HepG2 (cell line): ENCODE measurements around the gene RNU1-1. TPM values are rescaled to one million over a fixed set of nuclear protein-coding genes. Genes with fewer than 3 reads are reported as not detected.

Source experiments
- ATF7-NPFF ChIP-seq: sonication (generic); formaldehyde crosslinking; IDR thresholded peaks from 2 replicates; pipeline ENCODE4 v1.8.1; 2023; ENCODE audit warnings: mild to moderate bottlenecking, low read depth, missing genetic modification reagents, moderate library complexity
- CBX5 ChIP-seq: sonication (generic); formaldehyde crosslinking; IDR thresholded peaks from 2 replicates; pipeline ENCODE4 v1.4.0; 2020; ENCODE audit warnings: missing genetic modification reagents, borderline replicate concordance
- EP300 ChIP-seq, 3 experiments: sonication (generic) in 1 of 3; formaldehyde crosslinking in 1 of 3; IDR thresholded peaks; 2 replicates each; pipeline versions ENCODE4 v1.5.1 to v1.6.1; 2011 to 2020; ENCODE audit warnings: low read depth in 2 of 3, low read length in 2 of 3, borderline replicate concordance in 1 of 3, improper control_type of control experiment in 1 of 3, mild to moderate bottlenecking in 1 of 3, missing genetic modification reagents in 1 of 3, moderate library complexity in 1 of 3
- ETV5 ChIP-seq: IDR thresholded peaks from 2 replicates; pipeline ENCODE4 v1.6.1; 2018; ENCODE audit warnings: missing biosample characterization, missing genetic modification reagents, inconsistent platforms, borderline replicate concordance
- HDAC2 ChIP-seq: sonication (generic); formaldehyde crosslinking; IDR thresholded peaks from 2 replicates; pipeline ENCODE4 v1.4.0; 2020; ENCODE audit warnings: missing genetic modification reagents
- HOXA5 ChIP-seq: sonication (generic); formaldehyde crosslinking; IDR thresholded peaks from 2 replicates; pipeline ENCODE4 v1.4.0; 2020; ENCODE audit warnings: missing genetic modification reagents
- KDM3A ChIP-seq: IDR thresholded peaks from 2 replicates; pipeline ENCODE4 v1.6.1; 2018; ENCODE audit warnings: low read depth, missing compliant biosample characterization
- MED1 ChIP-seq: sonication (generic); formaldehyde crosslinking; IDR thresholded peaks from 2 replicates; pipeline ENCODE4 v1.4.0; 2020; ENCODE audit warnings: missing genetic modification reagents
- NAIF1 ChIP-seq: sonication (generic); formaldehyde crosslinking; IDR thresholded peaks from 2 replicates; pipeline ENCODE4 v1.5.0; 2020; ENCODE audit warnings: mild to moderate bottlenecking, missing genetic modification reagents, borderline replicate concordance
- RBFOX2 ChIP-seq: fragments of 200-400 bp; formaldehyde crosslinking; IDR thresholded peaks from 2 replicates; pipeline ENCODE4 v1.6.1; 2017; ENCODE audit warnings: low read depth, mild to moderate bottlenecking, low read length
- RFXAP ChIP-seq: sonication (generic); formaldehyde crosslinking; IDR thresholded peaks from 2 replicates; pipeline ENCODE4 v1.4.0; 2020; ENCODE audit warnings: missing genetic modification reagents, borderline replicate concordance
- ZNF329 ChIP-seq: sonication (generic); formaldehyde crosslinking; IDR thresholded peaks from 2 replicates; pipeline ENCODE4 v1.9.0; 2021; ENCODE audit warnings: low read depth, mild to moderate bottlenecking, missing genetic modification reagents
- ZNF510 ChIP-seq: sonication (generic); formaldehyde crosslinking; IDR thresholded peaks from 2 replicates; pipeline ENCODE4 v1.4.0; 2020; ENCODE audit warnings: low read depth, mild to moderate bottlenecking, missing genetic modification reagents
- ZNF766 ChIP-seq: sonication (generic); formaldehyde crosslinking; IDR thresholded peaks from 2 replicates; pipeline ENCODE4 v1.5.0; 2020; ENCODE audit warnings: missing genetic modification reagents, borderline replicate concordance
- ZNF780A ChIP-seq: sonication (generic); formaldehyde crosslinking; IDR thresholded peaks from 2 replicates; pipeline ENCODE4 v1.8.0; 2022; ENCODE audit warnings: mild to moderate bottlenecking, missing genetic modification reagents, moderate library complexity
- ZNF878 ChIP-seq: sonication (generic); formaldehyde crosslinking; IDR thresholded peaks from 2 replicates; pipeline ENCODE4 v1.8.1; 2023; ENCODE audit warnings: mild to moderate bottlenecking, missing genetic modification reagents, moderate library complexity
- polyA plus RNA-seq, 8 experiments: library from polyadenylated mRNA; depleted of rRNA in 3 of 8; stranded (reverse) in 7 of 8; unstranded in 1 of 8; fragments of >200 nt; fragmentation: Illumina TruSeq in 4 of 8; extraction: Trizol in 4 of 8; gene quantifications; 2 replicates each; pipeline versions ENCODE4 v1.2.1 to v1.2.3, GENCODE V29; 2011 to 2016; ENCODE audit warnings: low read depth in 4 of 8, missing spikeins in 1 of 8, mixed read lengths in 1 of 8; ENCODE audit not compliant: insufficient read depth in 1 of 8
- total RNA-seq, 5 experiments: library from RNA; depleted of rRNA; stranded (reverse); fragments of >200 nt; fragmentation: Illumina TruSeq; extraction: Trizol; gene quantifications; 2 replicates each; pipeline ENCODE4 v1.2.3, GENCODE V29; 2016; ENCODE audit warnings: low read depth in 1 of 5
- TF ChIP-seq, protein P1 (sequence below): sonication (generic); formaldehyde crosslinking; IDR thresholded peaks from 2 replicates; pipeline ENCODE4 v1.4.0; 2020; ENCODE audit warnings: missing genetic modification reagents
- TF ChIP-seq, protein P2 (sequence below): sonication (generic); formaldehyde crosslinking; IDR thresholded peaks from 2 replicates; pipeline ENCODE4 v1.4.0; 2020; ENCODE audit warnings: missing genetic modification reagents, borderline replicate concordance
- TF ChIP-seq, protein P3 (sequence below): sonication (generic); formaldehyde crosslinking; conservative IDR thresholded peaks from 2 replicates; pipeline ENCODE4 v1.4.0; 2020; ENCODE audit warnings: missing genetic modification reagents

Gene RNU1-1
- total and polyA plus RNA-seq, 2 of the 13 experiments (the other 11 are each of a cell fraction or from before 2014, with no cell fraction given) = under 0.01 to 11,018 TPM

DNA sequence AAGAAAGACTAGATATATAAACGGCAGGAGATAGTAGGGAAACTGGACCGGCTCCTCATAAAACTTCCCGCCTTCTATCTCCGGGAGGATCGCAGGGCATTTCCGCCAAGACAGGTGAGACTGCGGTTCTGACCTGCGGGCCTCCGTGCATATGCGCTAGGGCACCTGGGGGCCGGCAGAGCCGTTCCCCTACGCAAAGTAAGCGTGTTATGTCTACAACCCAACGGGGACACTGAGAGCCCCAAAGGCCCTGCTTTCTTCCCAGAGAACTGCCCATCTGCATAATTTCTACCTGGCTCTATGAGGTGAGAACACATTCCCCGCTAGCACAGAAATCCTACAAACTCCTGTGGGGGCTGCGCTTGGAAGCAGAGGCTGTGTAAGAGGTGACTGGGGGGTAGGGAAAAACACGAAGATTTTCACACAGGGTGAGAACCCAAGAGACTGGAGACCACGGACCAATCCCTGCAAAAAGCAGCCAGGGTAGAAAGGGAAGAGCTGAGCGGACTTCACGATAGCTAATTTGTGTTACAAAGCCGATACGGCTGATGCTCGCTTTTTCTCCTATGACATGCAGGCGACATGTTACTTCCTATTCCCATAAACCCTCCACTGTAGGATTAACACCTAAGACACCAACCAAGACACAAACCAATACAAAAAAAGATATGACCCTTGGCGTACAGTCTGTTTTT is 526 bp downstream of the RNU1-1 start (continued):
- 0 out of 2 replicates have a peak, but pooled peaks have one; percentile 62 for TF ChIP-seq KDM3A
- TF ChIP-seq ZNF510 (CRISPR knock-in tag) = 0 out of 2 replicates have a peak, but pooled peaks have one; percentile 33
- 0 out of 2 replicates have a peak, but pooled peaks have one; percentile 16 for TF ChIP-seq HDAC2 (CRISPR knock-in tag)
- TF ChIP-seq, protein P1, sequence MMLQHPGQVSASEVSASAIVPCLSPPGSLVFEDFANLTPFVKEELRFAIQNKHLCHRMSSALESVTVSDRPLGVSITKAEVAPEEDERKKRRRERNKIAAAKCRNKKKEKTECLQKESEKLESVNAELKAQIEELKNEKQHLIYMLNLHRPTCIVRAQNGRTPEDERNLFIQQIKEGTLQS (CRISPR knock-in tag) = peak; percentile 58; the same call in 1 of the 2 replicates
- TF ChIP-seq ATF7-NPFF (CRISPR knock-in tag) = peak; percentile 70
- peak; percentile 29; the same call in 1 of the 2 replicates for TF ChIP-seq ZNF329 (CRISPR knock-in tag)
- 0 out of 2 replicates have a peak, but pooled peaks have one; percentile 67 for TF ChIP-seq HOXA5 (CRISPR knock-in tag)
- TF ChIP-seq CBX5 = peak; percentile 9; the same call in 1 of the 2 replicates
- TF ChIP-seq ZNF878 = 0 out of 2 replicates have a peak, but pooled peaks have one; percentile 37
- peak; percentile 96 for TF ChIP-seq MED1
- TF ChIP-seq, protein P2, sequence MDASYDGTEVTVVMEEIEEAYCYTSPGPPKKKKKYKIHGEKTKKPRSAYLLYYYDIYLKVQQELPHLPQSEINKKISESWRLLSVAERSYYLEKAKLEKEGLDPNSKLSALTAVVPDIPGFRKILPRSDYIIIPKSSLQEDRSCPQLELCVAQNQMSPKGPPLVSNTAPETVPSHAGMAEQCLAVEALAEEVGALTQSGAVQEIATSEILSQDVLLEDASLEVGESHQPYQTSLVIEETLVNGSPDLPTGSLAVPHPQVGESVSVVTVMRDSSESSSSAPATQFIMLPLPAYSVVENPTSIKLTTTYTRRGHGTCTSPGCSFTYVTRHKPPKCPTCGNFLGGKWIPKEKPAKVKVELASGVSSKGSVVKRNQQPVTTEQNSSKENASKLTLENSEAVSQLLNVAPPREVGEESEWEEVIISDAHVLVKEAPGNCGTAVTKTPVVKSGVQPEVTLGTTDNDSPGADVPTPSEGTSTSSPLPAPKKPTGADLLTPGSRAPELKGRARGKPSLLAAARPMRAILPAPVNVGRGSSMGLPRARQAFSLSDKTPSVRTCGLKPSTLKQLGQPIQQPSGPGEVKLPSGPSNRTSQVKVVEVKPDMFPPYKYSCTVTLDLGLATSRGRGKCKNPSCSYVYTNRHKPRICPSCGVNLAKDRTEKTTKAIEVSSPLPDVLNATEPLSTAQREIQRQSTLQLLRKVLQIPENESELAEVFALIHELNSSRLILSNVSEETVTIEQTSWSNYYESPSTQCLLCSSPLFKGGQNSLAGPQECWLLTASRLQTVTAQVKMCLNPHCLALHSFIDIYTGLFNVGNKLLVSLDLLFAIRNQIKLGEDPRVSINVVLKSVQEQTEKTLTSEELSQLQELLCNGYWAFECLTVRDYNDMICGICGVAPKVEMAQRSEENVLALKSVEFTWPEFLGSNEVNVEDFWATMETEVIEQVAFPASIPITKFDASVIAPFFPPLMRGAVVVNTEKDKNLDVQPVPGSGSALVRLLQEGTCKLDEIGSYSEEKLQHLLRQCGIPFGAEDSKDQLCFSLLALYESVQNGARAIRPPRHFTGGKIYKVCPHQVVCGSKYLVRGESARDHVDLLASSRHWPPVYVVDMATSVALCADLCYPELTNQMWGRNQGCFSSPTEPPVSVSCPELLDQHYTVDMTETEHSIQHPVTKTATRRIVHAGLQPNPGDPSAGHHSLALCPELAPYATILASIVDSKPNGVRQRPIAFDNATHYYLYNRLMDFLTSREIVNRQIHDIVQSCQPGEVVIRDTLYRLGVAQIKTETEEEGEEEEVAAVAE (CRISPR knock-in tag) = peak; percentile 79; the same call in 1 of the 2 replicates
- peak; percentile 69 for TF ChIP-seq RBFOX2
- TF ChIP-seq, protein P3, sequence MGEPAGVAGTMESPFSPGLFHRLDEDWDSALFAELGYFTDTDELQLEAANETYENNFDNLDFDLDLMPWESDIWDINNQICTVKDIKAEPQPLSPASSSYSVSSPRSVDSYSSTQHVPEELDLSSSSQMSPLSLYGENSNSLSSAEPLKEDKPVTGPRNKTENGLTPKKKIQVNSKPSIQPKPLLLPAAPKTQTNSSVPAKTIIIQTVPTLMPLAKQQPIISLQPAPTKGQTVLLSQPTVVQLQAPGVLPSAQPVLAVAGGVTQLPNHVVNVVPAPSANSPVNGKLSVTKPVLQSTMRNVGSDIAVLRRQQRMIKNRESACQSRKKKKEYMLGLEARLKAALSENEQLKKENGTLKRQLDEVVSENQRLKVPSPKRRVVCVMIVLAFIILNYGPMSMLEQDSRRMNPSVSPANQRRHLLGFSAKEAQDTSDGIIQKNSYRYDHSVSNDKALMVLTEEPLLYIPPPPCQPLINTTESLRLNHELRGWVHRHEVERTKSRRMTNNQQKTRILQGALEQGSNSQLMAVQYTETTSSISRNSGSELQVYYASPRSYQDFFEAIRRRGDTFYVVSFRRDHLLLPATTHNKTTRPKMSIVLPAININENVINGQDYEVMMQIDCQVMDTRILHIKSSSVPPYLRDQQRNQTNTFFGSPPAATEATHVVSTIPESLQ (CRISPR knock-in tag) = 0 out of 2 replicates have a peak, but pooled peaks have one; percentile 83
- peak in 1 of 2 experiments; percentile 24; a peak in 1 of 4 replicates for TF ChIP-seq EP300 (IDR thresholded peaks at IDR 0.05; ENCODE audit: low read depth in 2 of 2, low read length in 2 of 2)
- 0 out of 2 replicates have a peak, but pooled peaks have one; percentile 19 for TF ChIP-seq EP300 (CRISPR knock-in tag; IDR thresholded peaks at IDR 0.05; ENCODE audit: borderline replicate concordance)
- 0 out of 2 replicates have a peak, but pooled peaks have one; percentile 59 for TF ChIP-seq ZNF780A (CRISPR knock-in tag)
- TF ChIP-seq NAIF1 (CRISPR knock-in tag) = peak; percentile 66; the same call in 1 of the 2 replicates
- TF ChIP-seq ETV5 (CRISPR knock-in tag) = 0 out of 2 replicates have a peak, but pooled peaks have one; percentile 28
- TF ChIP-seq RFXAP (CRISPR knock-in tag) = 0 out of 2 replicates have a peak, but pooled peaks have one; percentile 25
- TF ChIP-seq ZNF766 = peak; percentile 60; the same call in 1 of the 2 replicates
